HepG2 (cell line): ENCODE results near the gene VEGFB. TPM values are rescaled to one million over a fixed set of nuclear protein-coding genes. Genes with fewer than 3 reads are reported as not detected.

Experiments used
- ATAC-seq: fragments of 200-7000 bp; cut with Tn5 transposase; 3 replicates; pipeline ENCODE4 v1.9.1; 2020; ENCODE audit warnings: mild to moderate bottlenecking, moderate library complexity
- BruUV-seq: library from RNA; stranded (reverse); fragments of 400-500 nt; replicated peaks from 2 replicates; lab custom pipeline; 2021; lab: Mats Ljungman, UMichigan
- CTCF ChIA-PET: fragments of 300-600 bp; formaldehyde crosslinking; extraction: SDS; loops from one replicate; lab custom pipeline; 2021; ENCODE audit warnings: low total read pairs, inconsistent platforms, low intra/inter-chr PET ratio; lab: Yijun Ruan, JAX
- POLR2A ChIA-PET: fragments of 350-600 bp; sonication (Branson Sonifier 250); formaldehyde crosslinking; loops from one replicate; lab custom pipeline; 2020; ENCODE audit warnings: antibody characterized with exemption, inconsistent platforms; lab: Yijun Ruan, JAX
- DNase-seq: peaks from one replicate; pipeline ENCODE4 v3.0.0-alpha.2; 2015; ENCODE audit warnings: low spot score
- FAIRE-seq: peaks from 3 replicates; lab custom pipeline; 2011; peaks lifted over from hg19 to GRCh38; lab: Jason Lieb, UNC
- H2AFZ ChIP-seq: one replicate; pipeline ENCODE4 v1.6.1; 2011; ENCODE audit warnings: low read length, inconsistent platforms
- H3K27ac ChIP-seq: fragments of 300-600 bp; 3 replicates; pipeline ENCODE4 v1.8.0; 2011; ENCODE audit warnings: mixed run types, mild to moderate bottlenecking, mixed read lengths, low read length, inconsistent platforms; ENCODE audit not compliant: insufficient read depth; ENCODE audit errors: extremely low read length
- H3K27me3 ChIP-seq, 2 experiments: fragments of 200-600 bp in 1 of 2; 2 replicates in 1 of 2; 3 replicates in 1 of 2; pipeline versions ENCODE4 v1.6.0 to v1.8.0; 2011; ENCODE audit warnings: low read length in 2 of 2, mild to moderate bottlenecking in 2 of 2, moderate library complexity in 2 of 2, inconsistent platforms in 1 of 2; ENCODE audit not compliant: insufficient read depth in 2 of 2, control insufficient read depth in 1 of 2
- H3K36me3 ChIP-seq, 2 experiments: fragments of 200-600 bp in 1 of 2; replicated peaks in 1 of 2; 2 replicates in 1 of 2; 3 replicates in 1 of 2; pipeline versions ENCODE4 v1.5.1 to v1.8.0; 2011; ENCODE audit warnings: low read length in 2 of 2, inconsistent platforms in 1 of 2; ENCODE audit not compliant: insufficient read depth in 2 of 2, control insufficient read depth in 1 of 2
- H3K4me1 ChIP-seq: 2 replicates; pipeline ENCODE4 v1.5.1; 2012; ENCODE audit warnings: low read length, inconsistent platforms; ENCODE audit not compliant: insufficient read depth
- H3K4me2 ChIP-seq: 2 replicates; pipeline ENCODE4 v1.6.0; 2011; ENCODE audit warnings: low read depth, low read length, inconsistent platforms
- H3K4me3 ChIP-seq, 3 experiments: fragments of 200-600 bp in 1 of 3; sonication (generic), shearing (Covaris generic) in 1 of 3; replicated peaks in 1 of 3; 2 replicates each; pipeline ENCODE4 v1.5.1; 2011 to 2016; ENCODE audit warnings: low read length in 3 of 3, inconsistent platforms in 2 of 3, low read depth in 2 of 3, mild to moderate bottlenecking in 2 of 3, control low read depth in 1 of 3, mixed read lengths in 1 of 3; ENCODE audit not compliant: insufficient read depth in 1 of 3
- H3K79me2 ChIP-seq: one replicate; pipeline ENCODE4 v1.6.1; 2011; ENCODE audit warnings: low read length, inconsistent platforms; ENCODE audit not compliant: insufficient read depth
- H3K9ac ChIP-seq: 2 replicates; pipeline ENCODE4 v1.6.0; 2011; ENCODE audit warnings: mild to moderate bottlenecking, low read depth, low read length, inconsistent platforms; ENCODE audit not compliant: insufficient read depth
- H3K9me3 ChIP-seq: 2 replicates; pipeline ENCODE4 v1.5.1; 2012; ENCODE audit warnings: mild to moderate bottlenecking, low read length
- H4K20me1 ChIP-seq: 2 replicates; pipeline ENCODE4 v1.6.0; 2011; ENCODE audit warnings: inconsistent platforms, mild to moderate bottlenecking, low read length, moderate library complexity; ENCODE audit not compliant: insufficient read depth
- AKNA ChIP-seq: sonication (generic); formaldehyde crosslinking; IDR thresholded peaks from 2 replicates; pipeline ENCODE4 v1.4.0; 2020; ENCODE audit warnings: missing genetic modification reagents, borderline replicate concordance
- ATAD3A ChIP-seq: sonication (generic); formaldehyde crosslinking; IDR thresholded peaks from 2 replicates; pipeline ENCODE4 v1.4.0; 2020; ENCODE audit warnings: missing genetic modification reagents
- HDAC1 ChIP-seq: sonication (generic); formaldehyde crosslinking; IDR thresholded peaks from 2 replicates; pipeline ENCODE4 v1.5.1; 2020; ENCODE audit warnings: mild to moderate bottlenecking, missing genetic modification reagents
- HMG20A ChIP-seq: IDR thresholded peaks from 2 replicates; pipeline ENCODE4 v1.6.1; 2016; ENCODE audit warnings: borderline replicate concordance
- MBNL3 ChIP-seq: fragments of 250-450 bp; sonication (Bioruptor Pico); conservative IDR thresholded peaks from 2 replicates; pipeline ENCODE4 v1.8.0; 2022; ENCODE audit warnings: mild to moderate bottlenecking, inconsistent platforms
- MIER3 ChIP-seq: IDR thresholded peaks from 2 replicates; pipeline ENCODE4 v1.6.1; 2016; ENCODE audit warnings: missing compliant biosample characterization, borderline replicate concordance
- NFATC3 ChIP-seq: sonication (generic); formaldehyde crosslinking; IDR thresholded peaks from 2 replicates; pipeline ENCODE4 v1.5.1; 2020; ENCODE audit warnings: mild to moderate bottlenecking, missing genetic modification reagents
- NR0B2 ChIP-seq: sonication (generic); formaldehyde crosslinking; IDR thresholded peaks from 2 replicates; pipeline ENCODE4 v1.4.0; 2020; ENCODE audit warnings: mild to moderate bottlenecking, missing genetic modification reagents
- PHF20 ChIP-seq: sonication (generic); formaldehyde crosslinking; IDR thresholded peaks from 2 replicates; pipeline ENCODE4 v1.5.0; 2020; ENCODE audit warnings: mild to moderate bottlenecking, missing genetic modification reagents
- RBAK ChIP-seq: sonication (generic); formaldehyde crosslinking; IDR thresholded peaks from 2 replicates; pipeline ENCODE4 v1.5.1; 2020; ENCODE audit warnings: mild to moderate bottlenecking, missing genetic modification reagents
- TP53 ChIP-seq: sonication (generic); formaldehyde crosslinking; conservative IDR thresholded peaks from 2 replicates; pipeline ENCODE4 v1.4.0; 2020; ENCODE audit warnings: missing genetic modification reagents
- ZFP36L1 ChIP-seq: sonication (generic); formaldehyde crosslinking; IDR thresholded peaks from 2 replicates; pipeline ENCODE4 v1.8.0; 2022; ENCODE audit warnings: mild to moderate bottlenecking, missing genetic modification reagents, moderate library complexity
- ZNF34 ChIP-seq: sonication (generic); formaldehyde crosslinking; IDR thresholded peaks from 2 replicates; pipeline ENCODE4 v1.4.0; 2020; ENCODE audit warnings: mild to moderate bottlenecking, missing genetic modification reagents, borderline replicate concordance
- ZNF543 ChIP-seq: sonication (generic); formaldehyde crosslinking; IDR thresholded peaks from 2 replicates; pipeline ENCODE4 v1.4.0; 2020; ENCODE audit warnings: mild to moderate bottlenecking, missing genetic modification reagents
- ZNF564 ChIP-seq: sonication (generic); formaldehyde crosslinking; IDR thresholded peaks from 2 replicates; pipeline ENCODE4 v1.8.1; 2023; ENCODE audit warnings: mild to moderate bottlenecking, missing genetic modification reagents
- ZNF616 ChIP-seq: sonication (generic); formaldehyde crosslinking; IDR thresholded peaks from 2 replicates; pipeline ENCODE4 v1.5.0; 2020; ENCODE audit warnings: low read depth, mild to moderate bottlenecking, missing genetic modification reagents
- ZNF709 ChIP-seq: sonication (generic); formaldehyde crosslinking; IDR thresholded peaks from 2 replicates; pipeline ENCODE4 v1.5.0; 2020; ENCODE audit warnings: mild to moderate bottlenecking, missing genetic modification reagents
- ZNF839 ChIP-seq: sonication (generic); formaldehyde crosslinking; IDR thresholded peaks from 2 replicates; pipeline ENCODE4 v1.4.0; 2020; ENCODE audit warnings: missing genetic modification reagents, mild to moderate bottlenecking, borderline replicate concordance
- WGBS: methylation state at CpG from one replicate; pipeline ENCODE4 v1.1.6; 2017; ENCODE audit warnings: low lambda C conversion rate; 5-methylcytosine and 5-hydroxymethylcytosine counted together
- in situ Hi-C: cut with HindIII; loops from 2 replicates; pipeline ENCODE4 v1.10.0; 2017; ENCODE audit warnings: low pct_unique_long_range_greater_than_20kb; ENCODE audit not compliant: extremely low pct_ligation_motif_present
- intact Hi-C: fragments of 100-400 bp; cut with micrococcal nuclease; formaldehyde crosslinking; loops from one replicate; pipeline ENCODE4 v1.10.0; 2022; ENCODE audit not compliant: unreplicated experiment
- polyA plus RNA-seq, 8 experiments: library from polyadenylated mRNA; depleted of rRNA in 3 of 8; stranded (reverse) in 7 of 8; unstranded in 1 of 8; fragments of >200 nt; fragmentation: Illumina TruSeq in 4 of 8; extraction: Trizol in 4 of 8; gene quantifications; 2 replicates each; pipeline versions ENCODE4 v1.2.1 to v1.2.3, GENCODE V29; 2011 to 2016; ENCODE audit warnings: low read depth in 4 of 8, missing spikeins in 1 of 8, mixed read lengths in 1 of 8; ENCODE audit not compliant: insufficient read depth in 1 of 8
- total RNA-seq, 5 experiments: library from RNA; depleted of rRNA; stranded (reverse); fragments of >200 nt; fragmentation: Illumina TruSeq; extraction: Trizol; gene quantifications; 2 replicates each; pipeline ENCODE4 v1.2.3, GENCODE V29; 2016; ENCODE audit warnings: low read depth in 1 of 5

VEGFB gene
- total and polyA plus RNA-seq, 2 of the 13 experiments (the other 11 are each of a cell fraction or from before 2014, with no cell fraction given): 9.0 to 11.3 TPM

- in situ Hi-C loops: no loop called here
- WGBS: 98% methylated on average over 6 of the region's 8 CpGs
- H3K4me3 ChIP-seq: no peak overlapping the region
These were observed 44.3 kb downstream of the VEGFB start for GRCh38 chr11:64278576-64279190.

More at GRCh38 chr11:64278576-64279190, 44.3 kb downstream of the VEGFB start:
- Histone ChIP-seq H3K9me3 (no peaks in the 10 kb centered on the region), H3K4me1 (peaks cover 4% of the 10 kb centered on the region; the same call in 1 of the 2 replicates), H3K9ac (no peak overlapping the region), H3K27ac (no peak overlapping the region), H4K20me1 (no peaks in the 10 kb centered on the region), H2AFZ (no peak overlapping the region), H3K4me2 (no peak overlapping the region), H3K27me3 (no peaks in the 10 kb centered on the region), H3K36me3 (peaks cover 2 to 7% of the 10 kb centered on the region in 2 experiments; a peak in 1 of 5 replicates), H3K79me2 (no peaks in the 10 kb centered on the region)
- ATAC-seq: peak; percentile 73
- FAIRE-seq: no peak
- DNase-seq: no peak
- intact Hi-C loops: no loop called here
- ChIA-PET POLR2A (interaction anchor here (0.7 to 2.1 kb wide), 3 partner anchors 7 to 33 kb away, joined by 3 to 5 read pairs (median 3); no protein-coding TSS in a partner anchor), CTCF (no interaction called here)
- no TSS peak for BruUV-seq
- TF ChIP-seq HMG20A (CRISPR knock-in tag): no peak
- TF ChIP-seq NFATC3: no peak
- no peak for TF ChIP-seq PHF20 (CRISPR knock-in tag)
- no peak for TF ChIP-seq ZNF543
- TF ChIP-seq MBNL3 (CRISPR knock-in tag): no peak
- no peak for TF ChIP-seq ZNF709 (CRISPR knock-in tag)
- TF ChIP-seq ZFP36L1: no peak
- TF ChIP-seq RBAK (CRISPR knock-in tag): no peak
- TF ChIP-seq ATAD3A (CRISPR knock-in tag): no peak
- no peak for TF ChIP-seq HDAC1
- TF ChIP-seq ZNF839 (CRISPR knock-in tag): no peak
- TF ChIP-seq MIER3: no peak
- TF ChIP-seq AKNA (CRISPR knock-in tag): no peak
- no peak for TF ChIP-seq ZNF616 (CRISPR knock-in tag)
- no peak for TF ChIP-seq ZNF34 (CRISPR knock-in tag)
- no peak for TF ChIP-seq TP53 (CRISPR knock-in tag)
- no peak for TF ChIP-seq ZNF564
- TF ChIP-seq NR0B2 (CRISPR knock-in tag): no peak
